Liver (tissue), 9 donors: ENCODE measurements around the gene NFKB1. TPM values are rescaled to one million over a fixed set of nuclear protein-coding genes. Genes with fewer than 3 reads are reported as not detected.

Source experiments
- DNase-seq: peaks from one replicate; pipeline ENCODE4 v3.0.0-alpha.2; 2017; ENCODE audit warnings: low spot score
- H3K27ac ChIP-seq, 2 donors: one replicate each; pipeline ENCODE4 v1.7.0; 2013; ENCODE audit warnings: inconsistent platforms in 2 of 2, low read length in 2 of 2, control low read depth in 1 of 2, low read depth in 1 of 2, mild to moderate bottlenecking in 1 of 2
- H3K27me3 ChIP-seq, 4 donors: one replicate each; pipeline versions ENCODE4 v1.6.1 to v1.7.0; 2013; ENCODE audit warnings: low read length in 3 of 4, inconsistent platforms in 1 of 4, mild to moderate bottlenecking in 1 of 4, moderate library complexity in 1 of 4; ENCODE audit not compliant: control insufficient read depth in 4 of 4, insufficient read depth in 4 of 4
- H3K36me3 ChIP-seq, 4 donors: one replicate each; pipeline versions ENCODE4 v1.6.1 to v1.7.0; 2013; ENCODE audit warnings: low read length in 3 of 4, mild to moderate bottlenecking in 3 of 4, low read depth in 1 of 4, moderate library complexity in 1 of 4; ENCODE audit not compliant: control insufficient read depth in 4 of 4, insufficient read depth in 3 of 4
- H3K4me1 ChIP-seq, 4 donors: one replicate each; pipeline versions ENCODE4 v1.6.1 to v1.7.0; 2013; ENCODE audit warnings: low read length in 3 of 4, mild to moderate bottlenecking in 3 of 4, moderate library complexity in 1 of 4; ENCODE audit not compliant: control insufficient read depth in 4 of 4, insufficient read depth in 4 of 4
- H3K4me3 ChIP-seq, 3 donors: one replicate each; pipeline versions ENCODE4 v1.6.1 to v1.7.0; 2013; ENCODE audit warnings: low read length in 3 of 3, control low read depth in 1 of 3, low read depth in 1 of 3, mild to moderate bottlenecking in 1 of 3
- H3K9ac ChIP-seq, 2 donors: one replicate each; pipeline ENCODE4 v1.7.0; 2013; ENCODE audit warnings: low read length in 2 of 2, mild to moderate bottlenecking in 2 of 2, moderate library complexity in 2 of 2, control low read depth in 1 of 2, low read depth in 1 of 2
- H3K9me3 ChIP-seq, 4 donors: one replicate each; pipeline versions ENCODE4 v1.6.1 to v1.7.0; 2013; ENCODE audit warnings: low read length in 3 of 4; ENCODE audit not compliant: control insufficient read depth in 4 of 4
- EGR1 ChIP-seq, 2 donors: IDR thresholded peaks; 2 replicates each; pipeline ENCODE4 v1.6.1; 2016 to 2018; ENCODE audit warnings: antibody characterized with exemption in 2 of 2, low read depth in 2 of 2
- FOXA1 ChIP-seq: IDR thresholded peaks from 2 replicates; pipeline ENCODE4 v1.6.1; 2016; ENCODE audit warnings: antibody characterized with exemption
- FOXA2 ChIP-seq: IDR thresholded peaks from 2 replicates; pipeline ENCODE4 v1.6.1; 2016; ENCODE audit warnings: antibody characterized with exemption
- GABPA ChIP-seq, 2 donors: IDR thresholded peaks in 1 of 2; conservative IDR thresholded peaks in 1 of 2; 2 replicates each; pipeline ENCODE4 v1.6.1; 2016; ENCODE audit warnings: antibody characterized with exemption in 2 of 2, mild to moderate bottlenecking in 1 of 2, moderate library complexity in 1 of 2
- HNF4A ChIP-seq, 2 donors: conservative IDR thresholded peaks; 2 replicates each; pipeline ENCODE4 v1.6.1; 2016; ENCODE audit warnings: antibody characterized with exemption in 2 of 2, mild to moderate bottlenecking in 2 of 2
- HNF4G ChIP-seq: IDR thresholded peaks from 2 replicates; pipeline ENCODE4 v1.6.1; 2016; ENCODE audit warnings: antibody characterized with exemption
- JUND ChIP-seq, 2 donors: IDR thresholded peaks; 2 replicates each; pipeline ENCODE4 v1.6.1; 2016; ENCODE audit warnings: antibody characterized with exemption in 2 of 2
- NR2F2 ChIP-seq: IDR thresholded peaks from 2 replicates; pipeline ENCODE4 v1.6.1; 2016; ENCODE audit warnings: antibody characterized with exemption
- RAD21 ChIP-seq, 2 donors: IDR thresholded peaks; 2 replicates each; pipeline ENCODE4 v1.6.1; 2016; ENCODE audit warnings: antibody characterized with exemption in 2 of 2, mild to moderate bottlenecking in 2 of 2
- RXRA ChIP-seq, 2 donors: IDR thresholded peaks; 2 replicates each; pipeline ENCODE4 v1.6.1; 2017 to 2018; ENCODE audit warnings: antibody characterized with exemption in 2 of 2, mild to moderate bottlenecking in 1 of 2
- SP1 ChIP-seq: IDR thresholded peaks from 2 replicates; pipeline ENCODE4 v1.6.1; 2018; ENCODE audit warnings: antibody characterized with exemption, mild to moderate bottlenecking
- TAF1 ChIP-seq: conservative IDR thresholded peaks from 2 replicates; pipeline ENCODE4 v1.6.1; 2016; ENCODE audit warnings: antibody characterized with exemption, mild to moderate bottlenecking
- YY1 ChIP-seq: IDR thresholded peaks from 2 replicates; pipeline ENCODE4 v1.6.1; 2016; ENCODE audit warnings: antibody characterized with exemption, mild to moderate bottlenecking
- WGBS: extraction: QIAGEN DNeasy Blood & Tissue Kit; methylation state at CpG from one replicate; pipeline ENCODE4 v1.1.7; 2013; 5-methylcytosine and 5-hydroxymethylcytosine counted together
- polyA plus RNA-seq, 2 donors: library from polyadenylated mRNA; stranded (reverse) in 1 of 2; unstranded in 1 of 2; fragments of 200-250 nt in 1 of 2; fragments of >200 nt in 1 of 2; fragmentation: Nextera tagmentation in 1 of 2; extraction: Ambion mirVana in 1 of 2; gene quantifications; one replicate each; pipeline versions ENCODE4 v1.2.1 to v1.2.3, GENCODE V29; 2013 to 2015
- total RNA-seq, 2 donors: library from RNA; depleted of rRNA; stranded (reverse); fragments of >200 nt; gene quantifications; one replicate each; pipeline ENCODE4 v1.2.3, GENCODE V29; 2014
- TF ChIP-seq, protein P1 (sequence below): IDR thresholded peaks from 2 replicates; pipeline ENCODE4 v1.6.1; 2016; ENCODE audit warnings: antibody characterized with exemption, mild to moderate bottlenecking
- TF ChIP-seq, protein P2 (sequence below): IDR thresholded peaks from 2 replicates; pipeline ENCODE4 v1.6.1; 2016; ENCODE audit warnings: antibody characterized with exemption
- TF ChIP-seq, protein P3 (sequence below): fragments of 150-350 bp; IDR thresholded peaks from 2 replicates; pipeline ENCODE4 v1.5.1; 2017; ENCODE audit warnings: improper control_type of control experiment, low read depth, low read length; ENCODE audit not compliant: missing input control
- TF ChIP-seq, protein P4 (sequence below): IDR thresholded peaks from 2 replicates; pipeline ENCODE4 v1.6.1; 2016; ENCODE audit warnings: antibody characterized with exemption
- TF ChIP-seq, protein P5 (sequence below): IDR thresholded peaks from 2 replicates; pipeline ENCODE4 v1.6.1; 2016; ENCODE audit warnings: antibody characterized with exemption
- donor health status: healthy.
- donor health status: healthy.
- donor health status: healthy.
- donor health status: healthy.
- donor health status: healthy.

The NFKB1 gene
- total and polyA plus RNA-seq, 4 donors: 5.1 to 23.0 (median 13.4) TPM

DNA sequence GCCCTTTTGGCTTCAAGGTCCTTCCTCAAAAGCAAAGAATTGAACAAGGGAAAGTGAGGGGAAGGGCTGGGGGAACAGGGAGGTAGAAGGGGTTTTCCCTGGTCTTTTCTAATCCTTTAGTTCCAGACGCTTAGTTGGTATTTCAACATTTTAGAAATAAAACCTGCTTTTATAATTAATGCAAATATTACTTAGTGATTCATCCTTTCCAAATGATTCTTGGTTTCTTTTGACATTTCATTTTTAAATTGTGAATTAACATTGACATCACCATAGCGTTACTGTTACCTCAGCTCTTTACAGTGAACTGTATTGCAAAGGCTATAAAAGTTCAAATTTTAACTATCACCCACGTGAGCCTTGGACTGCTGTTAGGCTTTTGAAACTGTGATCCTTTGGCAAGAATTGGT lies 20.9 kb downstream of the NFKB1 start:
- no peak overlapping the region for H3K4me3 ChIP-seq
- H3K9ac ChIP-seq: no peak overlapping the region
- TF ChIP-seq RAD21 (IDR thresholded peaks at IDR 0.05): no peak
- TF ChIP-seq, protein P1, sequence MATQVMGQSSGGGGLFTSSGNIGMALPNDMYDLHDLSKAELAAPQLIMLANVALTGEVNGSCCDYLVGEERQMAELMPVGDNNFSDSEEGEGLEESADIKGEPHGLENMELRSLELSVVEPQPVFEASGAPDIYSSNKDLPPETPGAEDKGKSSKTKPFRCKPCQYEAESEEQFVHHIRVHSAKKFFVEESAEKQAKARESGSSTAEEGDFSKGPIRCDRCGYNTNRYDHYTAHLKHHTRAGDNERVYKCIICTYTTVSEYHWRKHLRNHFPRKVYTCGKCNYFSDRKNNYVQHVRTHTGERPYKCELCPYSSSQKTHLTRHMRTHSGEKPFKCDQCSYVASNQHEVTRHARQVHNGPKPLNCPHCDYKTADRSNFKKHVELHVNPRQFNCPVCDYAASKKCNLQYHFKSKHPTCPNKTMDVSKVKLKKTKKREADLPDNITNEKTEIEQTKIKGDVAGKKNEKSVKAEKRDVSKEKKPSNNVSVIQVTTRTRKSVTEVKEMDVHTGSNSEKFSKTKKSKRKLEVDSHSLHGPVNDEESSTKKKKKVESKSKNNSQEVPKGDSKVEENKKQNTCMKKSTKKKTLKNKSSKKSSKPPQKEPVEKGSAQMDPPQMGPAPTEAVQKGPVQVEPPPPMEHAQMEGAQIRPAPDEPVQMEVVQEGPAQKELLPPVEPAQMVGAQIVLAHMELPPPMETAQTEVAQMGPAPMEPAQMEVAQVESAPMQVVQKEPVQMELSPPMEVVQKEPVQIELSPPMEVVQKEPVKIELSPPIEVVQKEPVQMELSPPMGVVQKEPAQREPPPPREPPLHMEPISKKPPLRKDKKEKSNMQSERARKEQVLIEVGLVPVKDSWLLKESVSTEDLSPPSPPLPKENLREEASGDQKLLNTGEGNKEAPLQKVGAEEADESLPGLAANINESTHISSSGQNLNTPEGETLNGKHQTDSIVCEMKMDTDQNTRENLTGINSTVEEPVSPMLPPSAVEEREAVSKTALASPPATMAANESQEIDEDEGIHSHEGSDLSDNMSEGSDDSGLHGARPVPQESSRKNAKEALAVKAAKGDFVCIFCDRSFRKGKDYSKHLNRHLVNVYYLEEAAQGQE: no peak
- TF ChIP-seq, protein P2, sequence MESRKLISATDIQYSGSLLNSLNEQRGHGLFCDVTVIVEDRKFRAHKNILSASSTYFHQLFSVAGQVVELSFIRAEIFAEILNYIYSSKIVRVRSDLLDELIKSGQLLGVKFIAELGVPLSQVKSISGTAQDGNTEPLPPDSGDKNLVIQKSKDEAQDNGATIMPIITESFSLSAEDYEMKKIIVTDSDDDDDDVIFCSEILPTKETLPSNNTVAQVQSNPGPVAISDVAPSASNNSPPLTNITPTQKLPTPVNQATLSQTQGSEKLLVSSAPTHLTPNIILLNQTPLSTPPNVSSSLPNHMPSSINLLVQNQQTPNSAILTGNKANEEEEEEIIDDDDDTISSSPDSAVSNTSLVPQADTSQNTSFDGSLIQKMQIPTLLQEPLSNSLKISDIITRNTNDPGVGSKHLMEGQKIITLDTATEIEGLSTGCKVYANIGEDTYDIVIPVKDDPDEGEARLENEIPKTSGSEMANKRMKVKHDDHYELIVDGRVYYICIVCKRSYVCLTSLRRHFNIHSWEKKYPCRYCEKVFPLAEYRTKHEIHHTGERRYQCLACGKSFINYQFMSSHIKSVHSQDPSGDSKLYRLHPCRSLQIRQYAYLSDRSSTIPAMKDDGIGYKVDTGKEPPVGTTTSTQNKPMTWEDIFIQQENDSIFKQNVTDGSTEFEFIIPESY: no peak
- TF ChIP-seq YY1: no peak
- TF ChIP-seq, protein P3, sequence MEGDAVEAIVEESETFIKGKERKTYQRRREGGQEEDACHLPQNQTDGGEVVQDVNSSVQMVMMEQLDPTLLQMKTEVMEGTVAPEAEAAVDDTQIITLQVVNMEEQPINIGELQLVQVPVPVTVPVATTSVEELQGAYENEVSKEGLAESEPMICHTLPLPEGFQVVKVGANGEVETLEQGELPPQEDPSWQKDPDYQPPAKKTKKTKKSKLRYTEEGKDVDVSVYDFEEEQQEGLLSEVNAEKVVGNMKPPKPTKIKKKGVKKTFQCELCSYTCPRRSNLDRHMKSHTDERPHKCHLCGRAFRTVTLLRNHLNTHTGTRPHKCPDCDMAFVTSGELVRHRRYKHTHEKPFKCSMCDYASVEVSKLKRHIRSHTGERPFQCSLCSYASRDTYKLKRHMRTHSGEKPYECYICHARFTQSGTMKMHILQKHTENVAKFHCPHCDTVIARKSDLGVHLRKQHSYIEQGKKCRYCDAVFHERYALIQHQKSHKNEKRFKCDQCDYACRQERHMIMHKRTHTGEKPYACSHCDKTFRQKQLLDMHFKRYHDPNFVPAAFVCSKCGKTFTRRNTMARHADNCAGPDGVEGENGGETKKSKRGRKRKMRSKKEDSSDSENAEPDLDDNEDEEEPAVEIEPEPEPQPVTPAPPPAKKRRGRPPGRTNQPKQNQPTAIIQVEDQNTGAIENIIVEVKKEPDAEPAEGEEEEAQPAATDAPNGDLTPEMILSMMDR: no peak
- TF ChIP-seq NR2F2: no peak
- TF ChIP-seq SP1: peak; percentile 24
- no peak for TF ChIP-seq EGR1 (IDR thresholded peaks at IDR 0.05; ENCODE audit: low read depth in 2 of 2)
- no peak for TF ChIP-seq GABPA (IDR thresholded peaks at IDR 0.05 in 1 of 2, conservative IDR thresholded peaks at IDR 0.05 in 1 of 2)
- TF ChIP-seq, protein P4, sequence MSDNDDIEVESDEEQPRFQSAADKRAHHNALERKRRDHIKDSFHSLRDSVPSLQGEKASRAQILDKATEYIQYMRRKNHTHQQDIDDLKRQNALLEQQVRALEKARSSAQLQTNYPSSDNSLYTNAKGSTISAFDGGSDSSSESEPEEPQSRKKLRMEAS: no peak
- TF ChIP-seq FOXA1: no peak
- peak in 1 of 2 donors; percentile 24 for TF ChIP-seq JUND (IDR thresholded peaks at IDR 0.05)
- peak; percentile 28 to 43 for TF ChIP-seq HNF4A (conservative IDR thresholded peaks at IDR 0.05)
- no peak for TF ChIP-seq FOXA2
- TF ChIP-seq TAF1: no peak
- TF ChIP-seq, protein P5, sequence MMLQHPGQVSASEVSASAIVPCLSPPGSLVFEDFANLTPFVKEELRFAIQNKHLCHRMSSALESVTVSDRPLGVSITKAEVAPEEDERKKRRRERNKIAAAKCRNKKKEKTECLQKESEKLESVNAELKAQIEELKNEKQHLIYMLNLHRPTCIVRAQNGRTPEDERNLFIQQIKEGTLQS: no peak
- TF ChIP-seq RXRA (IDR thresholded peaks at IDR 0.05): peak in 1 of 2 donors; percentile 61
- no peak for TF ChIP-seq HNF4G
- WGBS: 26% methylated on average over 3 of the region's 3 CpGs
- DNase-seq: no peak
- H3K4me1 ChIP-seq: peaks cover 0 to 26% (median 4%) of the 10 kb centered on the region in 4 donors
- no peaks in the 10 kb centered on the region for H3K27me3 ChIP-seq
- no peaks in the 10 kb centered on the region for H3K9me3 ChIP-seq
- no peak overlapping the region for H3K27ac ChIP-seq
- no peaks in the 10 kb centered on the region for H3K36me3 ChIP-seq
